ENCODE measurements around the gene APCDD1L. TPM values are rescaled to one million over a fixed set of nuclear protein-coding genes. Genes with fewer than 3 reads are reported as not detected.

The APCDD1L gene
- total and polyA plus RNA-seq, 4 donors = 0.02 to 0.74 (median 0.31) TPM

- WGBS, 2 donors = 93 to 96% methylated on average over 15 of the region's 15 CpGs
- ATAC-seq (ENCODE audit: insufficient read depth, low FRiP score) (no peak), DNase-seq (no peak)
Observed at GRCh38 chr20:58495623-58496428, 19.4 kb downstream of the APCDD1L start.

GRCh38 chr20:58494923-58495622, 20.1 kb downstream of the APCDD1L start:
- TF ChIP-seq CTCF (IDR thresholded peaks at IDR 0.05; ENCODE audit: control extremely low read depth, extremely low read depth) = no peak
- H3K36me3 ChIP-seq (ENCODE audit: control insufficient read depth in 4 of 4, insufficient read depth in 4 of 4, low read length in 4 of 4) = no peaks in the 10 kb centered on the region
- peaks cover 0 to 3% (median 0%) of the 10 kb centered on the region in 4 donors for H3K9me3 ChIP-seq (ENCODE audit: control insufficient read depth in 4 of 4, insufficient read depth in 3 of 4, low read length in 3 of 4)
- WGBS, 2 donors = 89 to 92% methylated on average over 13 of the region's 13 CpGs
- H3K27me3 ChIP-seq (ENCODE audit: control insufficient read depth in 3 of 3, insufficient read depth in 3 of 3, low read length in 2 of 3) = peaks cover 0 to 9% (median 2%) of the 10 kb centered on the region in 3 donors
- H3K4me3 ChIP-seq = no peak overlapping the region
- H3K9ac ChIP-seq (ENCODE audit: insufficient read depth in 1 of 2, low read length in 2 of 2) = no peak overlapping the region
- no peak overlapping the region for H3K27ac ChIP-seq (ENCODE audit: low read depth in 1 of 2, low read length in 1 of 2)
- no peaks in the 10 kb centered on the region for H3K4me1 ChIP-seq (ENCODE audit: control insufficient read depth in 5 of 5, insufficient read depth in 5 of 5, low read length in 5 of 5)
- no peak for DNase-seq
- ATAC-seq (ENCODE audit: insufficient read depth, low FRiP score) = no peak

More at GRCh38 chr20:58495623-58496428, 19.4 kb downstream of the APCDD1L start:
- Histone ChIP-seq H3K27me3 (ENCODE audit: control insufficient read depth in 3 of 3, insufficient read depth in 3 of 3, low read length in 2 of 3) (peaks cover 0 to 9% (median 0%) of the 10 kb centered on the region in 3 donors), H3K4me1 (ENCODE audit: control insufficient read depth in 5 of 5, insufficient read depth in 5 of 5, low read length in 5 of 5) (no peaks in the 10 kb centered on the region), H3K36me3 (ENCODE audit: control insufficient read depth in 4 of 4, insufficient read depth in 4 of 4, low read length in 4 of 4) (no peaks in the 10 kb centered on the region), H3K4me3 (no peak overlapping the region), H3K27ac (ENCODE audit: low read depth in 1 of 2, low read length in 1 of 2) (no peak overlapping the region), H3K9me3 (ENCODE audit: control insufficient read depth in 4 of 4, insufficient read depth in 3 of 4, low read length in 3 of 4) (peaks cover 0 to 3% (median 0%) of the 10 kb centered on the region in 4 donors), H3K9ac (ENCODE audit: insufficient read depth in 1 of 2, low read length in 2 of 2) (no peak overlapping the region)
- no peak for TF ChIP-seq CTCF (IDR thresholded peaks at IDR 0.05; ENCODE audit: control extremely low read depth, extremely low read depth)

- Histone ChIP-seq H3K36me3 (ENCODE audit: control insufficient read depth in 4 of 4, insufficient read depth in 4 of 4, low read length in 4 of 4) (no peaks in the 10 kb centered on the region), H3K27ac (ENCODE audit: low read depth in 1 of 2, low read length in 1 of 2) (no peak overlapping the region), H3K4me1 (ENCODE audit: control insufficient read depth in 5 of 5, insufficient read depth in 5 of 5, low read length in 5 of 5) (no peaks in the 10 kb centered on the region), H3K27me3 (ENCODE audit: control insufficient read depth in 3 of 3, insufficient read depth in 3 of 3, low read length in 2 of 3) (peaks cover 0 to 9% (median 2%) of the 10 kb centered on the region in 3 donors), H3K9me3 (ENCODE audit: control insufficient read depth in 4 of 4, insufficient read depth in 3 of 4, low read length in 3 of 4) (no peaks in the 10 kb centered on the region), H3K4me3 (no peak overlapping the region), H3K9ac (ENCODE audit: insufficient read depth in 1 of 2, low read length in 2 of 2) (no peak overlapping the region)
- TF ChIP-seq CTCF (IDR thresholded peaks at IDR 0.05; ENCODE audit: control extremely low read depth, extremely low read depth) = no peak
- 86 to 93% methylated on average over 4 of the region's 4 CpGs for WGBS, 2 donors
- DNase-seq (no peak), ATAC-seq (ENCODE audit: insufficient read depth, low FRiP score) (no peak)
Observed at GRCh38 chr20:58492795-58493524, 22.2 kb downstream of the APCDD1L start.

Measured in lung (tissue), 12 donors.